Sigmoid colon (tissue), 3 donors: ENCODE measurements around the gene UTF1.

Experiments used
- CTCF ChIP-seq, 4 experiments: fragments of 450-650 bp in 3 of 4; fragments of 200-600 bp in 1 of 4; IDR thresholded peaks; one replicate each; pipeline ENCODE4 v1.5.1; 2016 to 2019; ENCODE audit warnings: antibody characterized with exemption in 4 of 4, mild to moderate bottlenecking in 3 of 4, moderate library complexity in 2 of 4
- POLR2A ChIP-seq, 2 donors: fragments of 450-650 bp; IDR thresholded peaks; one replicate each; pipeline ENCODE4 v1.6.1; 2016; ENCODE audit warnings: antibody characterized with exemption in 2 of 2, mild to moderate bottlenecking in 2 of 2, moderate library complexity in 2 of 2

DNA sequence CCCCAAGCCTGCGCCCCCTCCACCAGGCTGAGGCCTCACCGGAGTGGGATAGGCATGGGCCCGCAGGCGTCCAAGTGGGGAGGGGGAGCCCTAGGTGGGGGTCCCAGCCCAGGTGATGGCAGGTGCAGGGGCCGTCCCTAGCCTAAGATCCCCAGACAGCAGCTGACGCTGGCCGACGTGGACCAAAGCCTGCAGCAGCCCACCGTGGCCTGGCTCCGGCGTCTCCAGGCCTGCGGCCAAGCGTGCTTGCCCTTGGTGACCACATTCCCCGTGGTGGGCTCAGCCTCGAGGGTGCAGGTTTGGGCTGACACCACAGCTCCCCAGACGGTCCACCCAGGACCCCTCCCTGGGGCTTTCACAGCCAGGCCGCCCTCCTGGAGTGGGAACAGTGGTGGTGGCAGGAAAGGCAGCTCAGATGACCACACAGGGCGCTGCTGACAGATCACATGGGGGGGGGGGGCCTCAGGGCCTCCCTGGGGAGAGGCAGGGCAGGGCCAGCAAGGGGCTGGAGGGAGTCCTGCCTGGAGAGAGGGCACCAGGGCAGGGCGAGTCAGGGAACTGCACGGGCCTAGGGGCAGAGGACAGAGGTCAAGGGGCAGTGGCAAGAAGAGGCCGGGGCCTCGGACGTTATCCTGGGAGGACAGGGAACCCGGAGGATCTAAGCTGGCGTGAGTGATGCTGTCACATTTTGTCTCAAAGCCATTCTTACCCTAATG lies 47.4 kb downstream of the UTF1 start:
- TF ChIP-seq POLR2A (IDR thresholded peaks at IDR 0.05) (no peak), CTCF (IDR thresholded peaks at IDR 0.05) (no peak)
